ENCODE data around the gene EIF3K. TPM values are rescaled to one million over a fixed set of nuclear protein-coding genes. Genes with fewer than 3 reads are reported as not detected.

EIF3K gene
- total and polyA plus RNA-seq, 2 of the 8 experiments (the other 6 are each of a cell fraction or from before 2014, with no cell fraction given), result 329 to 937 TPM

GRCh38 chr19:38647368-38647965, 28.5 kb downstream of the EIF3K start, which contains the start of gene ACTN4 (continued):
- peak; percentile 96 for TF ChIP-seq PHF8 (conservative IDR thresholded peaks at IDR 0.05; ENCODE audit: low read depth, low read length)
- TF ChIP-seq RFX5 (IDR thresholded peaks at IDR 0.05; ENCODE audit: borderline replicate concordance, low read depth, low read length), result no peak
- TF ChIP-seq GTF2F1 (IDR thresholded peaks at IDR 0.05; ENCODE audit: borderline replicate concordance, low read depth, low read length), result peak; percentile 56; the same call in 1 of the 2 replicates
- no peak for TF ChIP-seq HDAC6 (IDR thresholded peaks at IDR 0.05; ENCODE audit: low read depth, low read length)
- TF ChIP-seq SP1 (IDR thresholded peaks at IDR 0.05; ENCODE audit: low read depth, low read length), result no peak
- TF ChIP-seq EGR1 (IDR thresholded peaks at IDR 0.05; ENCODE audit: borderline replicate concordance, low read depth, low read length), result 0 out of 2 replicates have a peak, but pooled peaks have one; percentile 31
- no peak for TF ChIP-seq SP2 (IDR thresholded peaks at IDR 0.05; ENCODE audit: low read length)
- peak; percentile 89 for TF ChIP-seq ASH2L (IDR thresholded peaks at IDR 0.05; ENCODE audit: low read length)
- peak; percentile 90 for TF ChIP-seq TBP (IDR thresholded peaks at IDR 0.05; ENCODE audit: low read depth, low read length)
- no peak for TF ChIP-seq BRCA1 (IDR thresholded peaks at IDR 0.05; ENCODE audit: low read depth, low read length)
- TF ChIP-seq KDM4A (IDR thresholded peaks at IDR 0.05; ENCODE audit: low read depth, low read length, severe bottlenecking), result peak; percentile 33
- peak; percentile 99 for TF ChIP-seq NRF1 (IDR thresholded peaks at IDR 0.05; ENCODE audit: low read depth, low read length)
- TF ChIP-seq, protein P1, sequence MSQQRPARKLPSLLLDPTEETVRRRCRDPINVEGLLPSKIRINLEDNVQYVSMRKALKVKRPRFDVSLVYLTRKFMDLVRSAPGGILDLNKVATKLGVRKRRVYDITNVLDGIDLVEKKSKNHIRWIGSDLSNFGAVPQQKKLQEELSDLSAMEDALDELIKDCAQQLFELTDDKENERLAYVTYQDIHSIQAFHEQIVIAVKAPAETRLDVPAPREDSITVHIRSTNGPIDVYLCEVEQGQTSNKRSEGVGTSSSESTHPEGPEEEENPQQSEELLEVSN (IDR thresholded peaks at IDR 0.05), result 0 out of 2 replicates have a peak, but pooled peaks have one; percentile 18
- no peak for TF ChIP-seq GABPA (IDR thresholded peaks at IDR 0.05; ENCODE audit: borderline replicate concordance, insufficient read depth, low read length)

Measured in H1 (cell line).